ENCODE results near the gene MAFG.

GRCh38 chr17:81901167-81902022, 26.1 kb downstream of the MAFG start:
- TF ChIP-seq EZH2phosphoT487 (IDR thresholded peaks at IDR 0.05; ENCODE audit: unreplicated experiment) (no peak), CREB1 (CRISPR knock-in tag; IDR thresholded peaks at IDR 0.05; ENCODE audit: low read depth) (no peak), EZH2 (IDR thresholded peaks at IDR 0.05; ENCODE audit: low read depth, unreplicated experiment) (no peak), POLR2AphosphoS5 (IDR thresholded peaks at IDR 0.05; ENCODE audit: low read depth) (no peak), JUNB (IDR thresholded peaks at IDR 0.05; ENCODE audit: unreplicated experiment) (no peak), STAT1 (IDR thresholded peaks at IDR 0.05; ENCODE audit: unreplicated experiment) (no peak), REST (IDR thresholded peaks at IDR 0.05; ENCODE audit: unreplicated experiment) (no peak), NANOG (IDR thresholded peaks at IDR 0.05; ENCODE audit: borderline replicate concordance) (no peak), ZNF114 (CRISPR knock-in tag; IDR thresholded peaks at IDR 0.05) (no peak), ZNF331 (CRISPR knock-in tag; IDR thresholded peaks at IDR 0.05; ENCODE audit: low read depth) (no peak)
- TF ChIP-seq, protein P1, sequence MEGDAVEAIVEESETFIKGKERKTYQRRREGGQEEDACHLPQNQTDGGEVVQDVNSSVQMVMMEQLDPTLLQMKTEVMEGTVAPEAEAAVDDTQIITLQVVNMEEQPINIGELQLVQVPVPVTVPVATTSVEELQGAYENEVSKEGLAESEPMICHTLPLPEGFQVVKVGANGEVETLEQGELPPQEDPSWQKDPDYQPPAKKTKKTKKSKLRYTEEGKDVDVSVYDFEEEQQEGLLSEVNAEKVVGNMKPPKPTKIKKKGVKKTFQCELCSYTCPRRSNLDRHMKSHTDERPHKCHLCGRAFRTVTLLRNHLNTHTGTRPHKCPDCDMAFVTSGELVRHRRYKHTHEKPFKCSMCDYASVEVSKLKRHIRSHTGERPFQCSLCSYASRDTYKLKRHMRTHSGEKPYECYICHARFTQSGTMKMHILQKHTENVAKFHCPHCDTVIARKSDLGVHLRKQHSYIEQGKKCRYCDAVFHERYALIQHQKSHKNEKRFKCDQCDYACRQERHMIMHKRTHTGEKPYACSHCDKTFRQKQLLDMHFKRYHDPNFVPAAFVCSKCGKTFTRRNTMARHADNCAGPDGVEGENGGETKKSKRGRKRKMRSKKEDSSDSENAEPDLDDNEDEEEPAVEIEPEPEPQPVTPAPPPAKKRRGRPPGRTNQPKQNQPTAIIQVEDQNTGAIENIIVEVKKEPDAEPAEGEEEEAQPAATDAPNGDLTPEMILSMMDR (conservative IDR thresholded peaks at IDR 0.05; ENCODE audit: low read depth in 2 of 2), result no peak
- TF ChIP-seq, protein P2, sequence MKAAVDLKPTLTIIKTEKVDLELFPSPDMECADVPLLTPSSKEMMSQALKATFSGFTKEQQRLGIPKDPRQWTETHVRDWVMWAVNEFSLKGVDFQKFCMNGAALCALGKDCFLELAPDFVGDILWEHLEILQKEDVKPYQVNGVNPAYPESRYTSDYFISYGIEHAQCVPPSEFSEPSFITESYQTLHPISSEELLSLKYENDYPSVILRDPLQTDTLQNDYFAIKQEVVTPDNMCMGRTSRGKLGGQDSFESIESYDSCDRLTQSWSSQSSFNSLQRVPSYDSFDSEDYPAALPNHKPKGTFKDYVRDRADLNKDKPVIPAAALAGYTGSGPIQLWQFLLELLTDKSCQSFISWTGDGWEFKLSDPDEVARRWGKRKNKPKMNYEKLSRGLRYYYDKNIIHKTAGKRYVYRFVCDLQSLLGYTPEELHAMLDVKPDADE (IDR thresholded peaks at IDR 0.05), result no peak
- TF ChIP-seq, protein P3, sequence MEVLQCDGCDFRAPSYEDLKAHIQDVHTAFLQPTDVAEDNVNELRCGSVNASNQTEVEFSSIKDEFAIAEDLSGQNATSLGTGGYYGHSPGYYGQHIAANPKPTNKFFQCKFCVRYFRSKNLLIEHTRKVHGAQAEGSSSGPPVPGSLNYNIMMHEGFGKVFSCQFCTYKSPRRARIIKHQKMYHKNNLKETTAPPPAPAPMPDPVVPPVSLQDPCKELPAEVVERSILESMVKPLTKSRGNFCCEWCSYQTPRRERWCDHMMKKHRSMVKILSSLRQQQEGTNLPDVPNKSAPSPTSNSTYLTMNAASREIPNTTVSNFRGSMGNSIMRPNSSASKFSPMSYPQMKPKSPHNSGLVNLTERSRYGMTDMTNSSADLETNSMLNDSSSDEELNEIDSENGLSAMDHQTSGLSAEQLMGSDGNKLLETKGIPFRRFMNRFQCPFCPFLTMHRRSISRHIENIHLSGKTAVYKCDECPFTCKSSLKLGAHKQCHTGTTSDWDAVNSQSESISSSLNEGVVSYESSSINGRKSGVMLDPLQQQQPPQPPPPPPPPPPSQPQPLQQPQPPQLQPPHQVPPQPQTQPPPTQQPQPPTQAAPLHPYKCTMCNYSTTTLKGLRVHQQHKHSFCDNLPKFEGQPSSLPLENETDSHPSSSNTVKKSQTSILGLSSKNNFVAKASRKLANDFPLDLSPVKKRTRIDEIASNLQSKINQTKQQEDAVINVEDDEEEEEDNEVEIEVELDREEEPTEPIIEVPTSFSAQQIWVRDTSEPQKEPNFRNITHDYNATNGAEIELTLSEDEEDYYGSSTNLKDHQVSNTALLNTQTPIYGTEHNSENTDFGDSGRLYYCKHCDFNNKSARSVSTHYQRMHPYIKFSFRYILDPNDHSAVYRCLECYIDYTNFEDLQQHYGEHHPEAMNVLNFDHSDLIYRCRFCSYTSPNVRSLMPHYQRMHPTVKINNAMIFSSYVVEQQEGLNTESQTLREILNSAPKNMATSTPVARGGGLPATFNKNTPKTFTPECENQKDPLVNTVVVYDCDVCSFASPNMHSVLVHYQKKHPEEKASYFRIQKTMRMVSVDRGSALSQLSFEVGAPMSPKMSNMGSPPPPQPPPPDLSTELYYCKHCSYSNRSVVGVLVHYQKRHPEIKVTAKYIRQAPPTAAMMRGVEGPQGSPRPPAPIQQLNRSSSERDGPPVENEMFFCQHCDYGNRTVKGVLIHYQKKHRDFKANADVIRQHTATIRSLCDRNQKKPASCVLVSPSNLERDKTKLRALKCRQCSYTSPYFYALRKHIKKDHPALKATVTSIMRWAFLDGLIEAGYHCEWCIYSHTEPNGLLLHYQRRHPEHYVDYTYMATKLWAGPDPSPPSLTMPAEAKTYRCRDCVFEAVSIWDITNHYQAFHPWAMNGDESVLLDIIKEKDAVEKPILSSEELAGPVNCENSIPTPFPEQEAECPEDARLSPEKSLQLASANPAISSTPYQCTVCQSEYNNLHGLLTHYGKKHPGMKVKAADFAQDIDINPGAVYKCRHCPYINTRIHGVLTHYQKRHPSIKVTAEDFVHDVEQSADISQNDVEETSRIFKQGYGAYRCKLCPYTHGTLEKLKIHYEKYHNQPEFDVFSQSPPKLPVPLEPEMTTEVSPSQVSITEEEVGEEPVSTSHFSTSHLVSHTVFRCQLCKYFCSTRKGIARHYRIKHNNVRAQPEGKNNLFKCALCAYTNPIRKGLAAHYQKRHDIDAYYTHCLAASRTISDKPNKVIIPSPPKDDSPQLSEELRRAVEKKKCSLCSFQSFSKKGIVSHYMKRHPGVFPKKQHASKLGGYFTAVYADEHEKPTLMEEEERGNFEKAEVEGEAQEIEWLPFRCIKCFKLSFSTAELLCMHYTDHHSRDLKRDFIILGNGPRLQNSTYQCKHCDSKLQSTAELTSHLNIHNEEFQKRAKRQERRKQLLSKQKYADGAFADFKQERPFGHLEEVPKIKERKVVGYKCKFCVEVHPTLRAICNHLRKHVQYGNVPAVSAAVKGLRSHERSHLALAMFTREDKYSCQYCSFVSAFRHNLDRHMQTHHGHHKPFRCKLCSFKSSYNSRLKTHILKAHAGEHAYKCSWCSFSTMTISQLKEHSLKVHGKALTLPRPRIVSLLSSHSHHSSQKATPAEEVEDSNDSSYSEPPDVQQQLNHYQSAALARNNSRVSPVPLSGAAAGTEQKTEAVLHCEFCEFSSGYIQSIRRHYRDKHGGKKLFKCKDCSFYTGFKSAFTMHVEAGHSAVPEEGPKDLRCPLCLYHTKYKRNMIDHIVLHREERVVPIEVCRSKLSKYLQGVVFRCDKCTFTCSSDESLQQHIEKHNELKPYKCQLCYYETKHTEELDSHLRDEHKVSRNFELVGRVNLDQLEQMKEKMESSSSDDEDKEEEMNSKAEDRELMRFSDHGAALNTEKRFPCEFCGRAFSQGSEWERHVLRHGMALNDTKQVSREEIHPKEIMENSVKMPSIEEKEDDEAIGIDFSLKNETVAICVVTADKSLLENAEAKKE (CRISPR knock-in tag; IDR thresholded peaks at IDR 0.05), result no peak
